H1 (cell line): ENCODE results near the gene PPP2R2D. TPM values are rescaled to one million over a fixed set of nuclear protein-coding genes. Genes with fewer than 3 reads are reported as not detected.

ENCODE experiments used
- CTCF ChIA-PET: fragments of 300-600 bp; sonication (Branson Sonifier 250); formaldehyde crosslinking; loops from one replicate; lab custom pipeline; 2021; ENCODE audit not compliant: partially characterized antibody; lab: Charles Lee
- POLR2A ChIA-PET: fragments of 300-600 bp; sonication (Branson Sonifier 250); formaldehyde crosslinking; loops from one replicate; lab custom pipeline; 2021; ENCODE audit warnings: inconsistent platforms; ENCODE audit not compliant: partially characterized antibody; lab: Charles Lee
- DNase-seq, 2 experiments: peaks; one replicate each; pipeline versions ENCODE4 v3.0.0 to v3.0.0-alpha.2; 2010 to 2022; ENCODE audit warnings: low spot score in 2 of 2, low read depth in 1 of 2, mixed read lengths in 1 of 2
- FAIRE-seq: peaks from 2 replicates; lab custom pipeline; 2011; peaks lifted over from hg19 to GRCh38; lab: Jason Lieb, UNC
- H2AFZ ChIP-seq: 2 replicates; pipeline ENCODE4 v1.8.1; 2012; ENCODE audit warnings: low read length, inconsistent platforms
- H2AK5ac ChIP-seq: 2 replicates; pipeline ENCODE4 v1.6.1; 2013; ENCODE audit warnings: low read depth, low read length
- H2BK120ac ChIP-seq: replicated peaks from 2 replicates; pipeline ENCODE3; 2013; ENCODE audit warnings: low read depth, low read length, inconsistent platforms
- H2BK12ac ChIP-seq: 2 replicates; pipeline ENCODE4 v1.6.1; 2013; ENCODE audit warnings: low read depth, low read length
- H2BK15ac ChIP-seq: 2 replicates; pipeline ENCODE4 v1.6.1; 2013; ENCODE audit warnings: low read length
- H2BK20ac ChIP-seq: 2 replicates; pipeline ENCODE4 v1.6.1; 2013; ENCODE audit warnings: low read length
- H2BK5ac ChIP-seq: 2 replicates; pipeline ENCODE4 v1.6.1; 2013; ENCODE audit warnings: low read depth, low read length
- H3K14ac ChIP-seq: 2 replicates; pipeline ENCODE4 v1.6.1; 2013; ENCODE audit warnings: inconsistent platforms; ENCODE audit not compliant: insufficient read length
- H3K18ac ChIP-seq: 2 replicates; pipeline ENCODE4 v1.6.1; 2013; ENCODE audit warnings: low read length; ENCODE audit errors: extremely low read depth
- H3K23ac ChIP-seq: 2 replicates; pipeline ENCODE4 v1.6.1; 2013; ENCODE audit warnings: inconsistent platforms; ENCODE audit not compliant: insufficient read length
- H3K23me2 ChIP-seq: 2 replicates; pipeline ENCODE4 v1.6.1; 2013; ENCODE audit warnings: low read depth, low read length
- H3K27ac ChIP-seq: 2 replicates; pipeline ENCODE4 v1.6.1; 2011; ENCODE audit warnings: low read depth, low read length, inconsistent platforms
- H3K27me3 ChIP-seq, 4 experiments: replicated peaks in 1 of 4; 1 replicate in 1 of 4; 2 replicates in 3 of 4; pipeline versions ENCODE4 v1.6.1 to v1.8.1; 2011 to 2013; ENCODE audit warnings: low read length in 3 of 4, mild to moderate bottlenecking in 3 of 4, inconsistent platforms in 2 of 4, mixed read lengths in 2 of 4, moderate library complexity in 1 of 4; ENCODE audit not compliant: control insufficient read depth in 3 of 4, insufficient read depth in 3 of 4; ENCODE audit errors: extremely low read depth in 1 of 4
- H3K36me3 ChIP-seq, 4 experiments: 2 replicates each; pipeline versions ENCODE4 v1.6.1 to v1.8.1; 2011 to 2013; ENCODE audit warnings: mild to moderate bottlenecking in 4 of 4, low read length in 3 of 4, moderate library complexity in 2 of 4, control low read depth in 1 of 4, inconsistent platforms in 1 of 4; ENCODE audit not compliant: insufficient read depth in 4 of 4, control insufficient read depth in 2 of 4
- H3K4ac ChIP-seq: replicated peaks from 2 replicates; pipeline ENCODE3; 2013; ENCODE audit warnings: low read length, low read depth, mixed read lengths, inconsistent platforms; ENCODE audit not compliant: insufficient read length
- H3K4me1 ChIP-seq, 4 experiments: replicated peaks in 1 of 4; 1 replicate in 1 of 4; 2 replicates in 3 of 4; pipeline versions ENCODE4 v1.6.1 to v1.8.1; 2011 to 2013; ENCODE audit warnings: low read length in 3 of 4, inconsistent platforms in 2 of 4, mixed read lengths in 1 of 4; ENCODE audit not compliant: insufficient read depth in 4 of 4, control insufficient read depth in 3 of 4
- H3K4me2 ChIP-seq, 2 experiments: 2 replicates each; pipeline versions ENCODE4 v1.6.1 to v1.8.1; 2011 to 2013; ENCODE audit warnings: low read depth in 2 of 2, low read length in 2 of 2, control low read depth in 1 of 2, inconsistent platforms in 1 of 2, mild to moderate bottlenecking in 1 of 2; ENCODE audit not compliant: insufficient read depth in 1 of 2
- H3K4me3 ChIP-seq, 4 experiments: fragments of 200-600, 300-600 bp in 1 of 4; sonication (generic), shearing (Covaris generic), sonication (Bioruptor Twin) in 1 of 4; 2 replicates each; pipeline versions ENCODE4 v1.5.1 to v1.8.1; 2011 to 2016; ENCODE audit warnings: low read length in 4 of 4, low read depth in 3 of 4, control low read depth in 2 of 4, inconsistent platforms in 2 of 4, mild to moderate bottlenecking in 2 of 4, mixed read lengths in 1 of 4, moderate library complexity in 1 of 4; ENCODE audit not compliant: insufficient read depth in 2 of 4; ENCODE audit errors: extremely low read depth in 1 of 4
- H3K56ac ChIP-seq: replicated peaks from 2 replicates; pipeline ENCODE3; 2013; ENCODE audit warnings: low read depth, mild to moderate bottlenecking, mixed read lengths, low read length, inconsistent platforms; ENCODE audit not compliant: insufficient read length
- H3K79me1 ChIP-seq: 2 replicates; pipeline ENCODE4 v1.6.1; 2013; ENCODE audit warnings: low read depth, low read length, control low read depth
- H3K79me2 ChIP-seq, 2 experiments: 2 replicates each; pipeline versions ENCODE4 v1.6.1 to v1.8.1; 2012 to 2013; ENCODE audit warnings: low read length in 2 of 2, mild to moderate bottlenecking in 2 of 2, inconsistent platforms in 1 of 2; ENCODE audit not compliant: insufficient read depth in 2 of 2, control insufficient read depth in 1 of 2
- H3K9ac ChIP-seq, 4 experiments: replicated peaks in 1 of 4; 1 replicate in 1 of 4; 2 replicates in 3 of 4; pipeline versions ENCODE4 v1.6.1 to v1.8.1; 2011 to 2013; ENCODE audit warnings: low read depth in 3 of 4, low read length in 3 of 4, control low read depth in 2 of 4, mild to moderate bottlenecking in 2 of 4, moderate library complexity in 2 of 4, inconsistent platforms in 1 of 4; ENCODE audit errors: extremely low read depth in 1 of 4
- H3K9me3 ChIP-seq, 2 experiments: 2 replicates each; pipeline versions ENCODE4 v1.6.1 to v1.8.1; 2012 to 2013; ENCODE audit warnings: mild to moderate bottlenecking in 2 of 2, moderate library complexity in 2 of 2, control low read depth in 1 of 2, inconsistent platforms in 1 of 2, low read depth in 1 of 2, low read length in 1 of 2, mixed read lengths in 1 of 2; ENCODE audit not compliant: insufficient read depth in 2 of 2
- H4K20me1 ChIP-seq, 2 experiments: replicated peaks in 1 of 2; 2 replicates each; pipeline versions ENCODE3 to v1.8.1; 2011 to 2013; ENCODE audit warnings: inconsistent platforms in 2 of 2, low read length in 2 of 2, mild to moderate bottlenecking in 1 of 2; ENCODE audit not compliant: insufficient read depth in 2 of 2, control insufficient read depth in 1 of 2
- H4K5ac ChIP-seq: 2 replicates; pipeline ENCODE4 v1.6.1; 2013; ENCODE audit warnings: low read length, low read depth, mixed read lengths, inconsistent platforms; ENCODE audit not compliant: insufficient read length
- H4K8ac ChIP-seq: 2 replicates; pipeline ENCODE4 v1.8.0; 2013; ENCODE audit warnings: mild to moderate bottlenecking, moderate library complexity, low read length, inconsistent platforms; ENCODE audit not compliant: insufficient read depth; ENCODE audit errors: extremely low read depth
- H4K91ac ChIP-seq: replicated peaks from 2 replicates; pipeline ENCODE3; 2013; ENCODE audit warnings: low read length, mixed read lengths, inconsistent platforms; ENCODE audit not compliant: insufficient read length
- GABPA ChIP-seq: IDR thresholded peaks from 2 replicates; pipeline ENCODE4 v1.6.1; 2011; ENCODE audit warnings: mild to moderate bottlenecking, low read length, moderate library complexity, borderline replicate concordance; ENCODE audit not compliant: insufficient read depth
- HDAC6 ChIP-seq: IDR thresholded peaks from one replicate; pipeline ENCODE4 v1.7.1; 2012; ENCODE audit warnings: low read depth, mild to moderate bottlenecking, inconsistent platforms, low read length, moderate library complexity
- RAD21 ChIP-seq, 2 experiments: IDR thresholded peaks in 1 of 2; conservative IDR thresholded peaks in 1 of 2; 2 replicates each; pipeline ENCODE4 v1.6.1; 2011; ENCODE audit warnings: low read depth in 2 of 2, low read length in 2 of 2, improper control_type of control experiment in 1 of 2, inconsistent platforms in 1 of 2, mild to moderate bottlenecking in 1 of 2, moderate library complexity in 1 of 2
- RBBP5 ChIP-seq: IDR thresholded peaks from 2 replicates; pipeline ENCODE4 v1.7.1; 2012; ENCODE audit warnings: low read depth, mild to moderate bottlenecking, inconsistent platforms, low read length, moderate library complexity, borderline replicate concordance
- RFX5 ChIP-seq: IDR thresholded peaks from 2 replicates; pipeline ENCODE4 v1.6.1; 2011; ENCODE audit warnings: low read depth, low read length, improper control_type of control experiment, borderline replicate concordance
- RNF2 ChIP-seq: fragments of 200-900, 300-1000 bp; sonication (generic); IDR thresholded peaks from 2 replicates; pipeline ENCODE4 v1.7.1; 2016; ENCODE audit warnings: borderline replicate concordance, low read depth, mild to moderate bottlenecking, antibody characterized with exemption, low read length; ENCODE audit not compliant: poor library complexity, severe bottlenecking; ENCODE audit errors: missing control alignments
- SIN3A ChIP-seq, 2 experiments: IDR thresholded peaks in 1 of 2; conservative IDR thresholded peaks in 1 of 2; 2 replicates each; pipeline ENCODE4 v1.6.1; 2011 to 2012; ENCODE audit warnings: low read length in 2 of 2, improper control_type of control experiment in 1 of 2, low read depth in 1 of 2, mild to moderate bottlenecking in 1 of 2
- SIX5 ChIP-seq: IDR thresholded peaks from 2 replicates; pipeline ENCODE4 v1.6.1; 2011; ENCODE audit warnings: mild to moderate bottlenecking, low read depth, low read length
- SP1 ChIP-seq: IDR thresholded peaks from 2 replicates; pipeline ENCODE4 v1.6.1; 2011; ENCODE audit warnings: low read depth, low read length
- SUZ12 ChIP-seq: fragments of 200-600 bp; sonication (generic); IDR thresholded peaks from 2 replicates; pipeline ENCODE4 v1.6.1; 2012; ENCODE audit warnings: mild to moderate bottlenecking, inconsistent platforms, low read length, moderate library complexity, mixed read lengths
- TBP ChIP-seq: IDR thresholded peaks from 2 replicates; pipeline ENCODE4 v1.6.1; 2011; ENCODE audit warnings: low read depth, low read length, improper control_type of control experiment
- whole genome bisulfite sequencing, 2 experiments: shearing (Covaris generic) in 1 of 2; methylation state at CpG; one replicate each; pipeline versions ENCODE4 v1.1.6 to v1.1.7; 2013 to 2015; ENCODE audit warnings: low lambda C conversion rate in 2 of 2, mixed read lengths in 2 of 2, inconsistent platforms in 1 of 2, low coverage in 1 of 2, missing lambda C conversion rate in 1 of 2; ENCODE audit not compliant: insufficient replicate concordance in 2 of 2, insufficient coverage in 1 of 2, insufficient read length in 1 of 2; ENCODE audit errors: extremely low coverage in 1 of 2, missing lambda C conversion rate in 1 of 2; 5-methylcytosine and 5-hydroxymethylcytosine counted together
- polyA plus RNA-seq, 7 experiments: library from polyadenylated mRNA; depleted of rRNA in 3 of 7; stranded (reverse) in 5 of 7; unstranded in 2 of 7; fragments of >200 nt in 5 of 7; fragments of 200-250 nt in 2 of 7; gene quantifications; 1 replicate in 5 of 7; 2 replicates in 1 of 7; 4 replicates in 1 of 7; pipeline versions ENCODE4 v1.2.1 to v1.2.3, GENCODE V29; 2011 to 2013; ENCODE audit warnings: missing spikeins in 2 of 7, mixed read lengths in 2 of 7
- total RNA-seq: library from RNA; stranded (reverse); fragmentation: NEBNext Ultra II Directional; extraction: Animal tissue kit (Norgen Biotek cat#: 25700); gene quantifications from 2 replicates; pipeline ENCODE4 v1.2.1, GENCODE V29; 2021
- TF ChIP-seq, protein P1 (sequence below): IDR thresholded peaks from 2 replicates; pipeline ENCODE4 v1.6.1; 2011; ENCODE audit warnings: low read depth, mild to moderate bottlenecking, low read length; ENCODE audit not compliant: insufficient read depth

Gene PPP2R2D
- total and polyA plus RNA-seq, 2 of the 8 experiments (the other 6 are each of a cell fraction or from before 2014, with no cell fraction given), result 25.4 to 32.8 TPM

- POLR2A ChIA-PET, result no interaction called here
- H2AK5ac ChIP-seq, result no peak overlapping the region
- no peak overlapping the region for H3K4ac ChIP-seq
- H3K56ac ChIP-seq, result no peak overlapping the region
- H3K9ac ChIP-seq, result no peak overlapping the region
- peak overlapping the region in 3 of 4 experiments; percentile 17 to 44 (median 26); a peak in 2 of 8 replicates for H3K4me3 ChIP-seq
- no peak overlapping the region for H2BK5ac ChIP-seq
- no peak overlapping the region for H3K18ac ChIP-seq
- DNase-seq (peak; percentile 68 to 94), FAIRE-seq (no peak)
- no peaks in the 10 kb centered on the region; a peak in 1 of 4 replicates for H3K9me3 ChIP-seq
- no peak overlapping the region for H3K27ac ChIP-seq
- CTCF ChIA-PET, result interaction anchor here (0.5 to 3.8 kb wide), 24 partner anchors 9 to 633 kb away, joined by 3 to 21 read pairs (median 4); no protein-coding TSS in a partner anchor
- no peaks in the 10 kb centered on the region for H3K36me3 ChIP-seq
- H4K91ac ChIP-seq, result no peak overlapping the region
- no peak overlapping the region for H2BK15ac ChIP-seq
- no peak overlapping the region for H4K8ac ChIP-seq
- no peaks in the 10 kb centered on the region for H3K23me2 ChIP-seq
- H3K4me1 ChIP-seq, result peaks cover 0 to 3% (median 0%) of the 10 kb centered on the region in 4 experiments; a peak in 2 of 7 replicates
- H2BK120ac ChIP-seq, result no peak overlapping the region
- no peaks in the 10 kb centered on the region for H3K79me2 ChIP-seq
- H4K20me1 ChIP-seq, result no peaks in the 10 kb centered on the region
- H2BK20ac ChIP-seq, result no peak overlapping the region
- H4K5ac ChIP-seq, result no peak overlapping the region
- no peak overlapping the region for H2BK12ac ChIP-seq
- H3K27me3 ChIP-seq, result no peaks in the 10 kb centered on the region; a peak in 1 of 7 replicates
- H3K14ac ChIP-seq, result no peak overlapping the region
- peak overlapping the region in 1 of 2 experiments; percentile 71; a peak in 3 of 4 replicates for H3K4me2 ChIP-seq
- 5% methylated on average over 13 of the region's 17 CpGs; no CpG with 5 or more reads in 1 of the 2 experiments for WGBS, 2 experiments
- H3K23ac ChIP-seq, result no peak overlapping the region
- peak overlapping the region; percentile 24; the same call in 1 of the 2 replicates for H2AFZ ChIP-seq
- H3K79me1 ChIP-seq, result no peaks in the 10 kb centered on the region
- TF ChIP-seq, protein P1, sequence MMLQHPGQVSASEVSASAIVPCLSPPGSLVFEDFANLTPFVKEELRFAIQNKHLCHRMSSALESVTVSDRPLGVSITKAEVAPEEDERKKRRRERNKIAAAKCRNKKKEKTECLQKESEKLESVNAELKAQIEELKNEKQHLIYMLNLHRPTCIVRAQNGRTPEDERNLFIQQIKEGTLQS, result no peak
- TF ChIP-seq RFX5 (no peak), RNF2 (no peak), SP1 (no peak), SIX5 (no peak), GABPA (no peak), TBP (no peak), SUZ12 (no peak), RAD21 (IDR thresholded peaks at IDR 0.05 in 1 of 2, conservative IDR thresholded peaks at IDR 0.05 in 1 of 2; ENCODE audit: low read depth in 2 of 2, low read length in 2 of 2) (peak; percentile 94 to 96), HDAC6 (no peak), RBBP5 (no peak), SIN3A (conservative IDR thresholded peaks at IDR 0.05 in 1 of 2, IDR thresholded peaks at IDR 0.05 in 1 of 2; ENCODE audit: low read depth in 1 of 2, low read length in 2 of 2) (peak in 1 of 2 experiments; percentile 40; a peak in 1 of 4 replicates)
Observed at GRCh38 chr10:131874991-131875451, 25.8 kb upstream of the PPP2R2D start.
